ENCODE measurements around the gene MAPKAP1. TPM values are rescaled to one million over a fixed set of nuclear protein-coding genes. Genes with fewer than 3 reads are reported as not detected.
"Not testable (repeated sequence)": the region's sequence is repeated elsewhere in the genome, so short reads cannot be mapped to it uniquely, and the experiment has no call there.

MAPKAP1 gene
- polyA plus RNA-seq, 3 donors: 61.0 to 79.8 (median 69.6) TPM

DNA sequence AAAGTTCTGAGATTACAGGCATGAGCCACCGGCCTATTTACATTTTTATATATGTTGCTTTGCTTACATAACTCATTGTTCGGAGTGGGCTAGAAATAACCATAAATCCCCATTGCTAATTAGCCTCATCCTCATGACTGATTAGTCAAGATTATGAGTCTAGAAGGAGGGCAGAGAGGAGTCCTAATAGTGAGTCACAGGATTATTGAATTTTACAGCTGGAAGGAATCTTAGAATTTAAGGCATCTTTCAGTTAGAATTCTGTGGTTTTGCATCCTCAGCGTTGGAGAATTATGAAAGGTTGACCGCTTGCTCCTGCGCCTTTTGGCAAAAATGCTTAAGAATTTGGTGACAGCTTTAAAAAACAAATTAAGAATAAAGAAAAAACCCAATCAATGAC lies 37.6 kb upstream of the MAPKAP1 start:
- no peak for DNase-seq

GRCh38 chr9:125743682-125744428 lies 36.8 kb upstream of the MAPKAP1 start:
- DNase-seq: no peak

DNA sequence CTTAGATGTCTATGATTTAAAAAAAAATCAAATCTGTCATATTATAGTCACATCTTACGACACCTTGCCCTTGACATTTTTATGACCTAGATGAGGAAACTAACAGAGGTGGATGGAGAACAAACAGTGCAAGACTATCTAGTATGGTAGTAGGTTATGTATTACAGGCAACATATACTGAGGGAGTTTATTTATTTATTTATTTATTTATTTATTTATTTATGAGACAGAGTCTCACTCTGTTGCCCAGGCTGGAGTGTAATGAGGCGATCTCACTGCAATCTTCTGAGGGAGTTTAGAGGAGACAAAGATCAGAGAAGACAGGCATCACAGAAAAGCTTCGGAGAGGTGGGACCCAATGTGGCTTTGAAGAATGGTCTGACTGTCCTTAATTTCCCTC lies 35.6 kb upstream of the MAPKAP1 start:
- no peak for DNase-seq

- DNase-seq: no peak
These were observed 32.4 kb upstream of the MAPKAP1 start for GRCh38 chr9:125739436-125739835.

- DNase-seq: no peak
These were observed 25.6 kb upstream of the MAPKAP1 start for GRCh38 chr9:125732562-125732961.

- DNase-seq: no peak
These were observed 23.2 kb upstream of the MAPKAP1 start for GRCh38 chr9:125730168-125730567.

DNA sequence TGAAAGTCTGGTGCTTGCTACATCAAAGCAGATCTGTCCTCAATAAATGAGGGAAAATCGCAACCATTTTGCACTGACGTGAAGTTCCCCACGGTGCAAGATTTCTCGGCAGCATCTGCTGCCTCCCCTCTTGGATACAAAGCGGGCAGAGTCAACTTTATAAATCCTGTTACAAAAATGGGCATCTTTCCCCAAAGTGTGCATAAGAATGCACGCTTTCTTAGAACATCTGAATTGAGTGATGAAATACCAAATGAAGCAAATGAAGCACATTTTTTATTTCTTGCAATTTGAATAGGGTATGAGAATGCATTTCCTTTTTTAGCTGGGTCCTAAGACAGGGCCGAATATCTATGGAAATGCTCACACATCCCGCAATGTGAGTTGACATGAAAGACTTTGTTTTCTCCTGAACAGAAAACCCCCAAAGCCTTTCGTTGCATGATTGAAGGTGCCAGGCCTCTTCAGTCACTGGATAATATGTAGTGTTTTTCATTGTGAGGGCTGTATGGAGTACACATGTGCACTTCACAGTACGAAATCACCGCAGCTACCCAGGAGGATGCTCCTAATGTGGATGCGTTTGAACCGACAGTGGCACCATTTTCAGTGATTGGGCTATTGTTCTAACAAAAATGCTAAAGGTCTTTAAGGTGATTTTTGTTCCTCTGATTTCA lies 19.6 kb upstream of the MAPKAP1 start:
- DNase-seq: no peak

GRCh38 chr9:125707472-125707804 lies 430 bp upstream of the MAPKAP1 start:
- DNase-seq: no peak

- DNase-seq: no peak
These were observed 1.1 kb downstream of the MAPKAP1 start for GRCh38 chr9:125705893-125706292.

DNA sequence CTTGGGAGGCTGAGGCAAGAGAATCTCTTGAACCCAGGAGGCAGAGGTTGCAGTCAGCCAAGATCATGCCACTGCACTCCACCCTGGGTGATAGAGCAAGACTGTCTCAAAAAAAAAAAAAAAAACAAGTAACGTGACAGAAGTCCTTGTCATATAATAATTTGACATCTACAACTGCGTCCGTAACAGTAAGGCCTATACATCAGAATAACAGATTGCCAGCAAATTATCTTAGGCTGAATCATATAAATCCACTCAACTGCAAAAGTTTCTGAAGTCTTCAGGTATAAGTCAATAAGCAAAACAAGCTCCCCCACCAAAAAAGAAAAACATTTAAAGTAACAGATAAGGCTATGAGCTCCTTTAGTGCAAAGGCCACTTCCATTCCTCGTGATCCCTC lies 3.3 kb downstream of the MAPKAP1 start:
- DNase-seq: no peak

GRCh38 chr9:125701351-125701750 lies 5.7 kb downstream of the MAPKAP1 start:
- no peak for DNase-seq

- DNase-seq: no peak
These were observed 6.2 kb downstream of the MAPKAP1 start for GRCh38 chr9:125700791-125701190.

DNA sequence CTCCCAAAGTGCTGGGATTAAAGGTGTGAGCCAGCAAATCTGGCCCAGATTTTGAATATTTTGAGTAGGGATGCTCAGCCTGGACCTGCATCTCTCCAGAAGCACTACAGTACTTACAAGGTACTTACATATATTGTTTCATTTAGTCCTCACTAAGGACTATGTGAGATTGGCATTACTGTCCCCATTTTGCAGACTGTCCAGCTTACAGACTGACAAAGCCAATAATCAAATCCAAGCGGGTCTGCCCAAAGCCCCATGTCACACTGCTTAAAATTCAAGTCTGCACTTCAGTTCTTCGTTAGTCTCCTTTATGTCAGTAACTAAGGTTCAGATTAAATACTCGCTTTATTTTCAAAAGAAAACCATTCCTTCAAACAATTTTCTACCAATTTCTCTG lies 7.1 kb downstream of the MAPKAP1 start:
- DNase-seq: no peak

GRCh38 chr9:125696106-125696647 lies 10.8 kb downstream of the MAPKAP1 start:
- no peak for DNase-seq

GRCh38 chr9:125695548-125695947 lies 11.5 kb downstream of the MAPKAP1 start:
- not testable (repeated sequence) for DNase-seq

DNA sequence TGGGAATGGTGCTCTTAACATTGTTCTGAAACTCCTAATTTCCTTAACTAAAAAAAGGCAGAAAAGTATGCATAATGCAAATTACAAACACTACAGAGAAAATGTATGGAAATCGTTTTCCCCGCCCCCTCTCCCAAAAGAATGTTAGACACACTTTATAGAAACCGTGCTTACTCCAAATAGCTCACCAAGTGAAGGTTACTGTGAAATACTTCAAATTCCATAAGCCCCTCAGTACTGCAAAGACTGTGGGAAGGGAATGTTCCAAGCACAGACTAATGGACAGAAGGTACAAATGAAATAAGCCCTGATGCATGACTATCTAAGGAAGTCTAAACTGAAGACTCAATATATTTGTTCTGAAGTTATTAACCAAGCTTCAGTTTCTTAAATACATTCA lies 12.5 kb downstream of the MAPKAP1 start:
- DNase-seq: peak; percentile 29

- DNase-seq: not testable (repeated sequence)
These were observed 13.5 kb downstream of the MAPKAP1 start for GRCh38 chr9:125693492-125693891.

GRCh38 chr9:125691869-125692268 lies 15.1 kb downstream of the MAPKAP1 start:
- DNase-seq: peak; percentile 11

- DNase-seq: no peak
These were observed 16.3 kb downstream of the MAPKAP1 start for GRCh38 chr9:125690679-125691078.

- no peak for DNase-seq
These were observed 19.7 kb downstream of the MAPKAP1 start for GRCh38 chr9:125687163-125687863.

- DNase-seq: no peak
These were observed 21.8 kb downstream of the MAPKAP1 start for GRCh38 chr9:125685167-125685566.

DNA sequence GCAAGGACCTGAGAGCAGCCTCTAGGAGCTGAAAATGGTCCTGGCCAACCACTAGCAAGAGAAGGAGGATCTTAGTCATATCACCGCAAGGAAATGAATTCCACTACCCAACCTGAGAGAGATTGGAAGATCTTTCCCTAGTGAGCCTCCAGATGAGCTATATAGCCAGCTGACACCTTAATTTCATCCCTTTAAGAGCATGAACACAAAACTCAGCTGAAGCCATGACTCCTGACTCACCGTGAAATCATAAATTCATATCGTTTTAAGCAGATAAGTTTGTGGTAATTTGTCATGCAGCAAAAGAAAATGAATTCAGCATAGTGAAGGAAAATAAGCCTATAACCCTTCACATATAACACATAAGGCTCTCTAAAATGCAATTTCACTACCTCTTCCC lies 23.5 kb downstream of the MAPKAP1 start:
- no peak for DNase-seq

GRCh38 chr9:125682340-125682739 lies 24.7 kb downstream of the MAPKAP1 start:
- DNase-seq: no peak

All from renal pelvis (tissue), 4 donors.